ENCODE results near the gene F11R.
"Not testable (repeated sequence)": the region's sequence is repeated elsewhere in the genome, so short reads cannot be mapped to it uniquely, and the experiment has no call there.

The F11R gene

DNA sequence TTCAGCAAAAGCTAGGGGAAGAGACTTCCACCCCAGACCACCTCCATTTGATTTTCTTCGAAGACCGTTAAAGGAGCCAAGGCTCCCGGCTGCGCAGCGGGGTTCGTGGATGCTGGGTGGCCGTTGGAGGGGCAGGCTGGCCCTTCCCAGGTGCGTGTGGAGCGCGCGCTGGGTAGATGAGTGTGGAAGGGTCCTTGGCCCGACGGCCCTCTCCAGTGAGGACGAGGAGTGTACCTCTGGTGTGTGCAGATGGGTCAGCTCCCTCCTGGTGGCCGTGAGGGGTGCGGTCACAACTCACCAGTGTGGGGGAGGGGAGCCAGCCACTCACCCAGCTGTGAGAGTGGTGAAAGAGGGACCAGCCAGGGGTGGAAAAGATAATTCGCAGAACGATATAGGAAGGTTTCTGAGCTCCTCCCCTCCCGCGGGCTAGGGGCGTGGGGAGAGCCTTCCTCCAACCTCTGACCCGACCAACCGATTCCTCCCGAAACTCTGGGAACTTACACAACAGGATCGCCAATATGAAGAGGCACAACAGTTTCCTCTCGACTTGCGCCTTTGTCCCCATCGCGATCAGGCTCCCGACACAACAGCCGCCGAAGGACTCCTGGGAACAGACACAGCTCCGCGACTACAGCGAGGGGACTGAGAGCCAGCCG lies at the start of gene F11R:
Gene F11R (minus strand): TSS at position 644 of the 656 bp plus-strand sequence. CDS start 79 bp downstream, at position 565.
- ChIA-PET POLR2A (interaction anchor here (1.3 kb wide), 1 partner anchor 24 kb away, joined by 4 read pairs; the partner anchor contains the start of gene USF1), CTCF (interaction anchor here (0.9 to 1.8 kb wide), 4 partner anchors 11 to 77 kb away, joined by 3 to 7 read pairs (median 4); no protein-coding TSS in a partner anchor)
- TF ChIP-seq, protein P1, sequence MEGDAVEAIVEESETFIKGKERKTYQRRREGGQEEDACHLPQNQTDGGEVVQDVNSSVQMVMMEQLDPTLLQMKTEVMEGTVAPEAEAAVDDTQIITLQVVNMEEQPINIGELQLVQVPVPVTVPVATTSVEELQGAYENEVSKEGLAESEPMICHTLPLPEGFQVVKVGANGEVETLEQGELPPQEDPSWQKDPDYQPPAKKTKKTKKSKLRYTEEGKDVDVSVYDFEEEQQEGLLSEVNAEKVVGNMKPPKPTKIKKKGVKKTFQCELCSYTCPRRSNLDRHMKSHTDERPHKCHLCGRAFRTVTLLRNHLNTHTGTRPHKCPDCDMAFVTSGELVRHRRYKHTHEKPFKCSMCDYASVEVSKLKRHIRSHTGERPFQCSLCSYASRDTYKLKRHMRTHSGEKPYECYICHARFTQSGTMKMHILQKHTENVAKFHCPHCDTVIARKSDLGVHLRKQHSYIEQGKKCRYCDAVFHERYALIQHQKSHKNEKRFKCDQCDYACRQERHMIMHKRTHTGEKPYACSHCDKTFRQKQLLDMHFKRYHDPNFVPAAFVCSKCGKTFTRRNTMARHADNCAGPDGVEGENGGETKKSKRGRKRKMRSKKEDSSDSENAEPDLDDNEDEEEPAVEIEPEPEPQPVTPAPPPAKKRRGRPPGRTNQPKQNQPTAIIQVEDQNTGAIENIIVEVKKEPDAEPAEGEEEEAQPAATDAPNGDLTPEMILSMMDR (IDR thresholded peaks at IDR 0.05; ENCODE audit: insufficient read depth, low read length, missing control alignments) = no peak
- H3K4me3 ChIP-seq (ENCODE audit: low read depth, low read length) = peak within 1 kb of the TSS; percentile 47
- DNase-seq (ENCODE audit: low read depth, low spot score) = no peak

DNA sequence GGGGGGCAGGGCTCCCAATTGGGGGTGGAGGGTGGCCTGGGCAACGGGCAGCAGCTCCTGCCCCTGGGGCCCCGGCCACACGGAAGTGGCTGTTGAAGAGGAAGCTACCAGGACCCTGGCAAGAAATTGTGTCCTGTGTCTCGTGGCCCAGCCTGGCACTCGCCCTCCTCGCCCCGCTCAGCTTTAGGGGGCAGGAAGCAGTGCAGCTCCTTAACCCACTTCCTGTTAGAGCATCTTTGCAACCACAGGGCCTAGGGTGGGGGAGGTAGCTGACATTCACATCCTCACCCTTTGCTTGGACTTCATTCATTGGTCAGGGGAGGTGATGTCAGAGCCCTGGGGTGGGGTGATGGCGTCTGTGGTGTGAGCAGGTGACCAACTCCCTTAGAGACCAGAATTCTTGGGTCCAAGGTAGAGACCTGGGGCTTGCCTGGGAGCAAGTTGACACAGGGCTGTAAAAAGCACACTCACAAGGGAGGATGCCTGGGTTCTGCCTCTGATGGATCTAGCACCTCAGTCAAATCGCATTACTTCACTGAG lies 48.8 kb upstream of the F11R start, which contains the start of gene ARHGAP30:
Gene ARHGAP30 (minus strand): TSS at position 161 of the 540 bp plus-strand sequence. CDS start 267 bp downstream, outside the sequence.
- TF ChIP-seq, protein P1 (IDR thresholded peaks at IDR 0.05; ENCODE audit: insufficient read depth, low read length, missing control alignments) = no peak
- POLR2A ChIA-PET = no interaction called here
- CTCF ChIA-PET = interaction anchor here (0.7 to 8.9 kb wide), 4 partner anchors 28 to 73 kb away, joined by 3 to 100 read pairs (median 6); partner anchors contain the start of gene KLHDC9
- no peak for DNase-seq (ENCODE audit: low read depth, low spot score)
- H3K4me3 ChIP-seq (ENCODE audit: low read depth, low read length) = no peak within 1 kb of the TSS

DNA sequence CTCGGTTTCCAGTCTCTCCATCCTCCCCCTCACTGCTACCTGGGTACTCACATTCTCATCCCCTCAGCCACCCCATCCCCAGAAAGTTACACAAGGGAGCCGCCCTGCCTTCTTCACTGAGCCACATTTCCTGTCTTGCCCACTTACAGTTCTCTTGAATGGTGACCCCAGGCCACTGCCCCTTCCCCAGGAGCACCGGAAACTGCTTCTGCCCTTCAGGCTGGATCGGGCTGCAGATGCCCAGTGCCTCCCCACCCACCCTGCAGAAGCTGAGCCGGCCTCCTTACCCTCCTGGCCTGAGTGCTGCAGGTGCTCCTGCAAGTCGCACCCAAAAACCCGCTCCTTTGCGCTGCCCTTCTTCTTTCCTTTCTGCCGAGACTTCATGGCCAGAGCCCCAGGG lies 48.3 kb upstream of the F11R start:
- H3K4me3 ChIP-seq (ENCODE audit: low read depth, low read length) = no peak overlapping the region
- no peak for DNase-seq (ENCODE audit: low read depth, low spot score)
- ChIA-PET CTCF (interaction anchor here (1.1 to 8.9 kb wide), 4 partner anchors 20 to 29 kb away, joined by 3 to 100 read pairs (median 4); partner anchors contain the start of genes KLHDC9 and USF1), POLR2A (no interaction called here)
- TF ChIP-seq, protein P1 (IDR thresholded peaks at IDR 0.05; ENCODE audit: insufficient read depth, low read length, missing control alignments) = no peak

- TF ChIP-seq, protein P1 (IDR thresholded peaks at IDR 0.05; ENCODE audit: insufficient read depth, low read length, missing control alignments) = no peak
- no peak for DNase-seq (ENCODE audit: low read depth, low spot score)
- H3K4me3 ChIP-seq (ENCODE audit: low read depth, low read length) = no peak overlapping the region
- POLR2A ChIA-PET = no interaction called here
- CTCF ChIA-PET = interaction anchor here (0.8 to 8.9 kb wide), 6 partner anchors 9 to 33 kb away, joined by 3 to 100 read pairs (median 3); partner anchors contain the start of genes KLHDC9 and USF1
Measured at GRCh38 chr1:161068306-161069234, 47.6 kb upstream of the F11R start.

- ChIA-PET POLR2A (no interaction called here), CTCF (interaction anchor here (1.4 kb wide), 1 partner anchor 20 kb away, joined by 6 read pairs; the partner anchor contains the start of gene USF1)
- no peak for DNase-seq (ENCODE audit: low read depth, low spot score)
- no peak overlapping the region for H3K4me3 ChIP-seq (ENCODE audit: low read depth, low read length)
- TF ChIP-seq, protein P1 (IDR thresholded peaks at IDR 0.05; ENCODE audit: insufficient read depth, low read length, missing control alignments) = no peak
Measured at GRCh38 chr1:161066694-161067093, 45.7 kb upstream of the F11R start.

DNA sequence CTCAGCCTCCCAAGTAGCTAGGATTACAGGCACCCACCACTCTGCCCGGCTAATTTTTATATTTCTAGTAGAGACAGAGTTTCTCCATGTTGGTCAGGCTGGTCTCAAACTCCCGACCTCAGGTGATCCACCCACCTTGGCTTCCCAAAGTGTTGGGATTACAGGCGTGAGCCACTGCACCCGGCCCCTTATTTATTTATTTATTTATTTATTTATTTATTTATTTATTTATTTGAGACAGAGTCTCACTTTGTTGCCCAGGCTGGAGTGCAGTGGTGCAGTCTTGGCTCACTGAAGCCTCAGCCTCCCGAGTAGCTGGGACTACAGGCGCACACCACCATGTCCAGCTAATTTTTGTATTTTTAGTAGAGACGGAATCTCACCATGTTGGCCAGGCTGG lies 44.7 kb upstream of the F11R start:
- H3K4me3 ChIP-seq (ENCODE audit: low read depth, low read length); DNase-seq (ENCODE audit: low read depth, low spot score); POLR2A ChIA-PET: not testable (repeated sequence)
- CTCF ChIA-PET = interaction anchor here (0.8 to 2.0 kb wide), 5 partner anchors 8 to 74 kb away, joined by 3 to 7 read pairs (median 4); partner anchors contain the start of gene USF1

DNA sequence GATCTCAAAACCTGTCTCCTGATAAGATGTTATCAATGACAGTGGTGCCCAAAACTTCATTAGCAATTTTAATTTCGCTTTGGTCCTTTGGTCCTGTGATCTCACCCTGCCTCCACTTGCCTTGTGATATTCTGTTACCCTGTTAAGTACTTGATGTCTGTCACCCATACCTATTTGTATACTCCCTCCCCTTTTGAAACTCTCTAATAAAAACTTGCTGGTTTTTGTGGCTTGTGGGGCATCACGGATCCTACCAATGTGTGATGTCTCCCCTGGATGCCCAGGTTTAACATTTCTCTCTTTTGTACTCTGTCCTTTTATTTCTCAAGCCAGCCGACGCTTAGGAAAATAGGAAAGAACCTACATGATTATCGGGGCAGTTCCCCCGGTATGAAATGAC lies 43.0 kb upstream of the F11R start:
- CTCF ChIA-PET = interaction anchor here (2.0 kb wide), 1 partner anchor 17 kb away, joined by 7 read pairs; the partner anchor contains the start of gene USF1
- POLR2A ChIA-PET; H3K4me3 ChIP-seq (ENCODE audit: low read depth, low read length); DNase-seq (ENCODE audit: low read depth, low spot score): not testable (repeated sequence)
